CD4-positive, alpha-beta memory T cell (primary cell): ENCODE data around the gene DAB2. TPM values are rescaled to one million over a fixed set of nuclear protein-coding genes. Genes with fewer than 3 reads are reported as not detected.

Experiments
- CTCF ChIA-PET: fragments of 350-600 bp; sonication (Branson Sonifier 250); formaldehyde crosslinking; loops from one replicate; lab custom pipeline; 2021; ENCODE audit warnings: inconsistent platforms; ENCODE audit not compliant: partially characterized antibody; lab: Charles Lee
- POLR2A ChIA-PET: fragments of 350-600 bp; sonication (Branson Sonifier 250); formaldehyde crosslinking; loops from one replicate; lab custom pipeline; 2021; ENCODE audit not compliant: partially characterized antibody; lab: Charles Lee
- DNase-seq, 5 donors: peaks; one replicate each; pipeline versions ENCODE4 v3.0.0 to v3.0.0-alpha.2; 2020 to 2022; ENCODE audit warnings: mixed read lengths in 1 of 5
- H3K27ac ChIP-seq: one replicate; pipeline ENCODE4 v1.7.0; 2013; ENCODE audit warnings: low read depth, low read length
- H3K27me3 ChIP-seq: 2 replicates; pipeline ENCODE4 v1.7.0; 2013; ENCODE audit warnings: mild to moderate bottlenecking, low read length, moderate library complexity; ENCODE audit not compliant: insufficient read depth
- H3K36me3 ChIP-seq: 2 replicates; pipeline ENCODE4 v1.7.0; 2013; ENCODE audit warnings: mild to moderate bottlenecking, low read length, moderate library complexity; ENCODE audit not compliant: insufficient read depth
- H3K4me1 ChIP-seq: 2 replicates; pipeline ENCODE4 v1.7.0; 2013; ENCODE audit warnings: mild to moderate bottlenecking, low read length, moderate library complexity; ENCODE audit not compliant: insufficient read depth
- H3K4me3 ChIP-seq, 2 donors: one replicate each; pipeline ENCODE4 v1.7.0; 2013; ENCODE audit warnings: low read length in 2 of 2, mild to moderate bottlenecking in 1 of 2
- H3K9me3 ChIP-seq, 2 donors: one replicate each; pipeline ENCODE4 v1.7.0; 2013; ENCODE audit warnings: low read length in 2 of 2, control low read depth in 1 of 2; ENCODE audit not compliant: control insufficient read depth in 1 of 2
- H3K27ac Mint-ChIP-seq, 7 donors: one replicate each; pipeline ENCODE4 v1.8.0; 2020 to 2021; ENCODE audit warnings: mixed read lengths in 7 of 7, mild to moderate bottlenecking in 6 of 7, inconsistent platforms in 3 of 7, moderate library complexity in 3 of 7
- H3K27me3 Mint-ChIP-seq, 2 donors: one replicate each; pipeline ENCODE4 v1.8.0; 2020 to 2021; ENCODE audit warnings: mixed read lengths in 2 of 2
- H3K36me3 Mint-ChIP-seq, 2 donors: one replicate each; pipeline ENCODE4 v1.8.0; 2020 to 2021; ENCODE audit warnings: mixed read lengths in 2 of 2, inconsistent platforms in 1 of 2, mild to moderate bottlenecking in 1 of 2
- H3K4me1 Mint-ChIP-seq, 4 donors: one replicate each; pipeline ENCODE4 v1.8.0; 2020 to 2021; ENCODE audit warnings: mixed read lengths in 4 of 4, mild to moderate bottlenecking in 1 of 4
- H3K4me3 Mint-ChIP-seq, 8 donors: one replicate each; pipeline ENCODE4 v1.8.0; 2020 to 2021; ENCODE audit warnings: mixed read lengths in 8 of 8, mild to moderate bottlenecking in 7 of 8, moderate library complexity in 6 of 8, inconsistent platforms in 3 of 8
- H3K9me3 Mint-ChIP-seq, 8 donors: one replicate each; pipeline ENCODE4 v1.8.0; 2020 to 2021; ENCODE audit warnings: mixed read lengths in 8 of 8, mild to moderate bottlenecking in 5 of 8, inconsistent platforms in 3 of 8, moderate library complexity in 1 of 8
- intact Hi-C: fragments of 100-400 bp; cut with micrococcal nuclease; formaldehyde crosslinking; loops from one replicate; pipeline ENCODE4 v1.15.1; 2023
- polyA plus RNA-seq, 2 donors: library from polyadenylated mRNA; unstranded; fragments of 300-500 nt; fragmentation: Illumina TruSeq; gene quantifications; one replicate each; pipeline ENCODE4 v1.2.3, GENCODE V29; 2021
- total RNA-seq, 2 experiments: library from RNA; stranded (reverse); gene quantifications; one replicate each; pipeline ENCODE4 v1.2.3, GENCODE V29; 2021

Gene DAB2
- total and polyA plus RNA-seq, 4 experiments from 2014 or later, result 2.3 to 2.9 TPM; not detected in 2

DNA sequence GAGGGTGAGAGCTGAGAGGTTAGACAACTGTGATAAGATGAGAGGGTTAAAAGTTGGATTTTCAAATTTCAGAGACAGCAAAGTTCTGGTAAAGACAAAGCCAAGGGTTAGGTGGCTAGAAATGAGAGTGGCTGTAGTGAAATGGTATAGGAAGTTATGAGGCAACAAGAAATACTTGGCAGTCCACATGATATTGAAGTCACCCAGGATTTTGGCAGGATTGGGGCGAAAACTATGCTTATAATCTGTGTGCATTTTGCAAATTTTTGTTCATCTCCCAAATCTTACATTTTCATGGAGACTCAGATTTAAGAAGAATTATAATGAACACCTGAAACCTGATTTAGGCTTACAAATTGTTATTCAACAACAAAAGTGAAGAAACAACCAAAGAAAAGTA, 96.0 kb downstream of the DAB2 start:
- Histone ChIP-seq H3K4me3 (no peak overlapping the region), H3K27ac (no peak overlapping the region), H3K36me3 (no peaks in the 10 kb centered on the region), H3K4me1 (no peaks in the 10 kb centered on the region), H3K27me3 (no peaks in the 10 kb centered on the region), H3K9me3 (no peaks in the 10 kb centered on the region)
- Mint-ChIP-seq H3K4me1 (no peaks in the 10 kb centered on the region), H3K36me3 (no peaks in the 10 kb centered on the region), H3K4me3 (no peak overlapping the region), H3K27me3 (peaks cover 3 to 6% of the 10 kb centered on the region in 2 donors), H3K27ac (no peak overlapping the region), H3K9me3 (peaks cover 0 to 2% (median 0%) of the 10 kb centered on the region in 8 donors)
- intact Hi-C loops, result no loop called here
- POLR2A ChIA-PET, result no interaction called here
- no peak for DNase-seq
- CTCF ChIA-PET, result no interaction called here

DNA sequence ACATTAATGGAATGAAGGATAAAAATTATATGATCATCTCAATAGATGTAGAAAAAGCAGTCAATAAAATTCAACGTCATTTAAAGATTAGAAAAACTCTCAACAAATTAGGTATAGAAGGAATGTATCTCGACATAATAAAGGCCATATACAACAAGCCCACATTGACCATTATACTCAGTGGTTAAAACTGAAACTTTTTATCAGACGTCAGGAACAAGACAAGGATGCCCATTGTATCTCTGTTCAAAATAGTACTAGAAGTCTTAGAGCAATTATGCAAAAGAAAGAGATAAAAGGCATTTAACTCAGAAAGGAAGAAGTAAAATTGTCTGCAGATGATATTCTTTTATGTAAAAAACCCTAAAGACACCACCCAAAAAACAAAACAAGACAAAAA, 101.2 kb downstream of the DAB2 start:
- H3K36me3 Mint-ChIP-seq, result peaks cover 0 to 4% of the 10 kb centered on the region in 2 donors

More for the DNA sequence above, 101.2 kb downstream of the DAB2 start:
- Histone ChIP-seq H3K4me1 (no peaks in the 10 kb centered on the region), H3K4me3 (no peak overlapping the region), H3K27ac (no peak overlapping the region), H3K27me3 (peaks cover 11% of the 10 kb centered on the region), H3K9me3 (no peaks in the 10 kb centered on the region), H3K36me3 (no peaks in the 10 kb centered on the region)
- Mint-ChIP-seq H3K4me3 (no peak overlapping the region), H3K4me1 (no peaks in the 10 kb centered on the region), H3K9me3 (peaks cover 0 to 7% (median 3%) of the 10 kb centered on the region in 8 donors), H3K27me3 (peaks cover 10 to 11% of the 10 kb centered on the region in 2 donors), H3K27ac (no peak overlapping the region)
- ChIA-PET CTCF (no interaction called here), POLR2A (no interaction called here)
- intact Hi-C loops, result no loop called here
- DNase-seq, result no peak

Other genes with a start within 250 kb of the DAB2 start
- 100 to 1,000 TPM; 571 to 596 TPM for gene FYB1, start 205.4 kb downstream of the DAB2 start, total RNA-seq
- gene FYB1, start 205.4 kb downstream of the DAB2 start, polyA plus RNA-seq, result 100 to 1,000 TPM; 184 to 414 TPM
- not detected for gene C9, start 60.5 kb downstream of the DAB2 start, total RNA-seq
- not detected for gene C9, start 60.5 kb downstream of the DAB2 start, polyA plus RNA-seq